Right lobe of liver (tissue), 6 donors: ENCODE results near the gene HSF2BP. TPM values are rescaled to one million over a fixed set of nuclear protein-coding genes. Genes with fewer than 3 reads are reported as not detected.
"Not testable (repeated sequence)": the region's sequence is repeated elsewhere in the genome, so short reads cannot be mapped to it uniquely, and the experiment has no call there.

Experiments used
- ATAC-seq, 4 donors: fragments of 200-7000 bp; cut with Tn5 transposase; one replicate each; pipeline ENCODE4 v1.9.1; 2020; ENCODE audit warnings: mild to moderate bottlenecking in 4 of 4, moderate library complexity in 4 of 4
- DNase-seq, 3 donors: peaks; one replicate each; pipeline ENCODE4 v3.0.0-alpha.2; 2020
- H3K27ac ChIP-seq, 3 donors: fragments of 200-600 bp; one replicate each; pipeline ENCODE4 v1.8.0; 2022
- H3K27me3 ChIP-seq, 2 donors: fragments of 200-600 bp; one replicate each; pipeline ENCODE4 v1.8.0; 2022
- H3K36me3 ChIP-seq, 4 donors: fragments of 200-600 bp; sonication (generic) in 1 of 4; one replicate each; pipeline versions ENCODE4 v1.5.1 to v1.8.0; 2017 to 2022; ENCODE audit warnings: control low read depth in 1 of 4
- H3K4me1 ChIP-seq, 4 donors: fragments of 200-600 bp; sonication (generic) in 1 of 4; one replicate each; pipeline versions ENCODE4 v1.5.1 to v1.8.0; 2017 to 2022; ENCODE audit warnings: control low read depth in 1 of 4
- H3K4me3 ChIP-seq, 3 donors: fragments of 200-600 bp; one replicate each; pipeline ENCODE4 v1.8.0; 2022
- H3K9me3 ChIP-seq, 4 donors: fragments of 200-600 bp; sonication (generic) in 1 of 4; one replicate each; pipeline versions ENCODE4 v1.5.1 to v1.8.0; 2017 to 2022; ENCODE audit warnings: control low read depth in 1 of 4
- POLR2A ChIP-seq: fragments of 450-650 bp; IDR thresholded peaks from one replicate; pipeline ENCODE4 v1.6.1; 2017; ENCODE audit warnings: antibody characterized with exemption, mild to moderate bottlenecking
- WGBS: methylation state at CpG from one replicate; pipeline ENCODE4 v1.1.6; 2018; ENCODE audit warnings: low coverage, low lambda C conversion rate; ENCODE audit not compliant: insufficient coverage; ENCODE audit errors: missing lambda C conversion rate; 5-methylcytosine and 5-hydroxymethylcytosine counted together
- intact Hi-C, 2 donors: fragments of 100-400 bp; cut with DNase I; formaldehyde crosslinking; loops; one replicate each; pipeline versions ENCODE4 v1.11.2 to v1.14.1; 2022
- total RNA-seq, 6 experiments: library from RNA; depleted of rRNA in 2 of 6; stranded (reverse); fragments of >200 nt in 2 of 6; fragmentation: NEBNext Ultra II Directional in 3 of 6; extraction: Animal tissue kit (Norgen Biotek cat#: 25700) in 3 of 6; gene quantifications; one replicate each; pipeline versions ENCODE4 v1.1.0 to v1.2.4, GENCODE V29; 2016 to 2023
- TF ChIP-seq, protein P1 (sequence below), 4 donors: fragments of 200-600 bp in 3 of 4; fragments of 450-650 bp in 1 of 4; IDR thresholded peaks; one replicate each; pipeline versions ENCODE4 v1.5.1 to v1.8.0; 2016 to 2022; ENCODE audit warnings: antibody characterized with exemption in 4 of 4, mild to moderate bottlenecking in 2 of 4
- donor health status: DM: no; HTN: yes; CAD: no.
- donor health status: DM: no; HTN: no; CAD: no.
- donor health status: DM: no; HTN: no; CAD: no.
- donor health status: DM: no; HTN: yes; CAD: no.
- donor health status: DM: no; HTN: yes; CAD: no.

Gene HSF2BP
- total RNA-seq, 6 experiments from 2014 or later, result 0.25 to 0.62 (median 0.37) TPM; not detected in 2

DNA sequence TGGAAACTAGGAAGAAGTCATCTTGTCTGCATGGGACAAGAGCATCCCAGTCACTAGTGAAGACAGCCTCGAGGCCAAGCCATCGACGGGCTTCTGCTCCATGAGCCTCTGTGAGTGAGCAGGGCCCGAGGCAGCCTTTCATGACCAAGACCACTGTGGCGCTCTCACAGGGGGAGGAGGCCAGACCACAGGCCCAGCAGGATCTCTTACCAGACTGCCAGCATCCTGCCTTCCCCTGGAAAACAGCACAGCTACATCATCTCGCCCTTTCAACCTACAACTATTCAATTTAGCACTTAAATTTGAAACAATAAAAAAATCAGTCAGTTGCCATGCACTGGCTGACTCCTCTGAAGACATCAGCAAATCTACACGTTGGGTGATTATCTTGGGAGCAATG lies 85.4 kb downstream of the HSF2BP start:
- intact Hi-C loops, result no loop called here
- TF ChIP-seq, protein P1, sequence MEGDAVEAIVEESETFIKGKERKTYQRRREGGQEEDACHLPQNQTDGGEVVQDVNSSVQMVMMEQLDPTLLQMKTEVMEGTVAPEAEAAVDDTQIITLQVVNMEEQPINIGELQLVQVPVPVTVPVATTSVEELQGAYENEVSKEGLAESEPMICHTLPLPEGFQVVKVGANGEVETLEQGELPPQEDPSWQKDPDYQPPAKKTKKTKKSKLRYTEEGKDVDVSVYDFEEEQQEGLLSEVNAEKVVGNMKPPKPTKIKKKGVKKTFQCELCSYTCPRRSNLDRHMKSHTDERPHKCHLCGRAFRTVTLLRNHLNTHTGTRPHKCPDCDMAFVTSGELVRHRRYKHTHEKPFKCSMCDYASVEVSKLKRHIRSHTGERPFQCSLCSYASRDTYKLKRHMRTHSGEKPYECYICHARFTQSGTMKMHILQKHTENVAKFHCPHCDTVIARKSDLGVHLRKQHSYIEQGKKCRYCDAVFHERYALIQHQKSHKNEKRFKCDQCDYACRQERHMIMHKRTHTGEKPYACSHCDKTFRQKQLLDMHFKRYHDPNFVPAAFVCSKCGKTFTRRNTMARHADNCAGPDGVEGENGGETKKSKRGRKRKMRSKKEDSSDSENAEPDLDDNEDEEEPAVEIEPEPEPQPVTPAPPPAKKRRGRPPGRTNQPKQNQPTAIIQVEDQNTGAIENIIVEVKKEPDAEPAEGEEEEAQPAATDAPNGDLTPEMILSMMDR (IDR thresholded peaks at IDR 0.05), result no peak
- no peak for TF ChIP-seq POLR2A
- H3K4me1 ChIP-seq, result no peaks in the 10 kb centered on the region
- H3K27ac ChIP-seq, result no peak overlapping the region
- no peak for ATAC-seq
- 98% methylated on average over 6 of the region's 7 CpGs for WGBS
- no peaks in the 10 kb centered on the region for H3K36me3 ChIP-seq
- H3K4me3 ChIP-seq, result no peak overlapping the region
- no peak for DNase-seq
- no peaks in the 10 kb centered on the region for H3K27me3 ChIP-seq
- no peaks in the 10 kb centered on the region for H3K9me3 ChIP-seq

GRCh38 chr21:43572446-43572845 lies 86.8 kb downstream of the HSF2BP start:
- no peak for DNase-seq
- ATAC-seq, result no peak
- H3K36me3 ChIP-seq, result no peaks in the 10 kb centered on the region
- H3K4me3 ChIP-seq, result no peak overlapping the region
- no peak for TF ChIP-seq POLR2A
- TF ChIP-seq, protein P1 (IDR thresholded peaks at IDR 0.05), result no peak
- no peaks in the 10 kb centered on the region for H3K27me3 ChIP-seq
- WGBS, result 68% methylated on average over 3 of the region's 5 CpGs
- H3K9me3 ChIP-seq, result no peaks in the 10 kb centered on the region
- intact Hi-C loops, result no loop called here
- H3K4me1 ChIP-seq, result no peaks in the 10 kb centered on the region
- H3K27ac ChIP-seq, result no peak overlapping the region

DNA sequence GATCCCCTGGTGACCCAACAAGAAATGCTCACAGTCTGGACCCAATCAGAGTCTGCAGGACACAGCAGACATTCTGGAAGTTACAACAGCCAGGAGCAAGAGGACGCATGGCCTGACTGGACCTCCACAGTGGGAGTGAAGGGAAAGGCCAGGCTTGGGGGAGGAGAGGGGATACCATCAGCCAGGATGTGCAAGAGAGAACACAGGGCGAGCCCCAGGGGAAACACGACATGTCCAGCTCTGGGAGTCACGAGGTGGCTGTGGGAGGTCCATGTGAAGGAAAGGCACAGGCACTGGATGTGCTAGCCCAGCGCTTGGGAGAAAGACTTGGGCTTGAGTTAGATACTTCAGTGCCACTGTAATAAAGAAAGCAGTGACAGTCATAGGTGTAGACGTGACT lies 87.3 kb downstream of the HSF2BP start:
- no peak for ATAC-seq
- no peak for DNase-seq
- Histone ChIP-seq H3K36me3 (no peaks in the 10 kb centered on the region), H3K9me3 (no peaks in the 10 kb centered on the region), H3K27me3 (no peaks in the 10 kb centered on the region), H3K4me1 (no peaks in the 10 kb centered on the region), H3K27ac (no peak overlapping the region), H3K4me3 (no peak overlapping the region)
- intact Hi-C loops, result no loop called here
- no peak for TF ChIP-seq POLR2A
- TF ChIP-seq, protein P1 (IDR thresholded peaks at IDR 0.05), result no peak
- 82% methylated on average over 5 of the region's 6 CpGs for WGBS

DNA sequence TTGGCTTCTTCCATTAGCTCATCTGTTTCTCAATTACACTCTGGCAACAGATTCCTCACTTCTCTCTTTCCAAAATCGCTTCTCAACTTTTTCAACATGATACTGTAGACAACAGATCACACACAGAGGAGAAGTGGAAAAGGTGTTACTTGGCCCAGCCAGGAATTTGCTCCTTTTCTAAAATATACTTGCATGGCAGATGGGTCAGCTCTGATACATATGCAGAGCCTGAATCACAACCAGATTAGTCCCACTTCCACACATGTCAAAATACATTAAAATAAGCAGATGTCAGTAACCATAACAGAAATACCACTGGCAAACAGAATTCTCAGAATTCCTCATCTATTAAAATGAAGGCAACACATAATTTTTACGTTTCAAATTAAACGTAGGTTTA lies 89.1 kb downstream of the HSF2BP start:
- H3K4me3 ChIP-seq, DNase-seq, H3K9me3 ChIP-seq, ATAC-seq, H3K4me1 ChIP-seq, intact Hi-C loops, H3K36me3 ChIP-seq, H3K27ac ChIP-seq, H3K27me3 ChIP-seq: not testable (repeated sequence)
- WGBS, result no CpG with 5 or more reads among the region's 3 CpGs

DNA sequence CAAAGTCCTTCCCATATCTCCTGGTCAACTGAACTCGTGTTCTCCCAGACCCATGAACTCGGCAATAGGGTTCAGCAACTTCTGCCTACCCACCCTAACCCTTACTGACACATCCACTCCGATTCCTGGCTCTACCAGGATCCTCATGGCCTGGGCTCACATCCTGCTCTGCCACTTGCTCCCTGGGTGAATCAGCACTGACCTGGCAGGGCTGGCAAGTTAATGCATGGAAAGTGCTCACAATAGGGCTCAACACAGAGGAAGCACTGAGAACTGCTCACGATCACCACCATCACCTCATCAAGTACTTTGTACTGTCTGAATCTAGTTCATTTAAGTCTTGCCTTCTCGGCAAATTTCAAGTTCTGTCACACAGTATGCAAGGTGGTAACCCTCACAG lies 96.8 kb downstream of the HSF2BP start:
- H3K4me1 ChIP-seq, H3K9me3 ChIP-seq, DNase-seq, ATAC-seq, H3K36me3 ChIP-seq, H3K27me3 ChIP-seq, H3K4me3 ChIP-seq, H3K27ac ChIP-seq, intact Hi-C loops: not testable (repeated sequence)
- no CpG with 5 or more reads among the region's 5 CpGs for WGBS

DNA sequence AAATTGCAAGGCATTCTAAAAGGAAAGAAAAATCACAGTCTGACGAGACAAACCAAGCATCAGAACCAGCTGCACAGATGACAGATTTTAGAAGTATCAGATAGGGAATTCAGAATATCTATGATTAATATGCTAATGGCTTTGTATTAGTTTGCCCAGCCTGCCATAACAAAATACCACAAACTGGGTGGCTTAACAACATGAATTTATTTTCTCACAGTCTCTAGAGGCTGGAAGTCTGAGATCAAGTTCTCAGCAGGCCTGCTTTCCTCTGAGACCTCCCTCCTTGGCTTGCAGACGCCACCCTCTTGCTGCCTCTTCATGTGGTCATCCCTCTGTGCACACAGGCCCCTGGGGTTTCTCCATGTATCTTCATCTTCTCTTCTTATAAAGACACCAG lies 118.7 kb downstream of the HSF2BP start:
- intact Hi-C loops, H3K4me1 ChIP-seq, ATAC-seq, H3K27ac ChIP-seq, H3K36me3 ChIP-seq, H3K27me3 ChIP-seq, H3K4me3 ChIP-seq, DNase-seq, H3K9me3 ChIP-seq: not testable (repeated sequence)
- no CpG with 5 or more reads among the region's 2 CpGs for WGBS

DNA sequence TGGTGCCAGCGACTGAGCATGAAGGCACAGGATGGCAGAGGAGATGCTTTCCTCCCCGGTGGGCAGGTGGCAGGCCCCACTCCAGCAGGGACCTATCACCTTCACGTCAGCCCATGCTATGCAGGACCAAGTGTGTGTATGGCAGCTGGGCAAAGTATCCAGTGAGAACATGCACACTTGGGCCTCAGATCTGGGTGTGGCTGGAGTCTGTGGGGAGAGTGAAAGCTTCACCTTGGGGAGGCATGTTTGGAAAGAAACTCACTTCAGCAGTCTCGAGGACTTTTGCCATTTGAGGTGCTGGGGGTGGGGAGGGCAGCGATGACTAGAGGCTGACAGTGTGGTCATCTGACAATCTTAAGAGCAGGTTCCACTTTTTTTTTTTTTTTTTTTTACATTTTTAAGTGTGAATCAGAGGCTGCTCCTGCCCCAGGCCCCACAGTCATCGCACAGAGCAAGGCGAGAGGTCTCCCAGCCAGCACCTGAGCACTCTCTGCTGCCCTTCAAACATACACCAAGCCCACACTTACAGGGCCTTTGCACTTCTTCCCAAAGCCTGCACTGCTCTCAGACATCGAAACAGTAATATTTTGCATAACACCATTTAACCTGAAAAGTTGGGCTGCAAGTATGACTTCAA lies 136.7 kb downstream of the HSF2BP start:
- ATAC-seq, DNase-seq, H3K4me3 ChIP-seq, H3K36me3 ChIP-seq, H3K9me3 ChIP-seq, H3K27ac ChIP-seq, H3K27me3 ChIP-seq, intact Hi-C loops, H3K4me1 ChIP-seq: not testable (repeated sequence)
- no CpG with 5 or more reads among the region's 8 CpGs for WGBS

- ATAC-seq, intact Hi-C loops, DNase-seq, H3K9me3 ChIP-seq, H3K4me1 ChIP-seq, H3K4me3 ChIP-seq, H3K36me3 ChIP-seq, H3K27me3 ChIP-seq, H3K27ac ChIP-seq: not testable (repeated sequence)
- WGBS, result no CpG with 5 or more reads among the region's 6 CpGs
Measured at GRCh38 chr21:43517701-43518100, 141.6 kb downstream of the HSF2BP start.
